Renal cortical epithelial cell (primary cell): Measurements from ENCODE around the gene CFAP54. TPM values are rescaled to one million over a fixed set of nuclear protein-coding genes. Genes with fewer than 3 reads are reported as not detected.
"Not testable (repeated sequence)": the region's sequence is repeated elsewhere in the genome, so short reads cannot be mapped to it uniquely, and the experiment has no call there.

Source experiments
- DNase-seq: peaks from one replicate; pipeline ENCODE4 v3.0.0-alpha.2; 2011; ENCODE audit warnings: low read depth
- total RNA-seq: library from RNA; depleted of rRNA; stranded (reverse); fragments of >200 nt; gene quantifications from 2 replicates; pipeline ENCODE4 v1.2.3, GENCODE V29; 2014

The CFAP54 gene
- total RNA-seq, 1 donor from 2014 or later: 11.3 TPM

DNA sequence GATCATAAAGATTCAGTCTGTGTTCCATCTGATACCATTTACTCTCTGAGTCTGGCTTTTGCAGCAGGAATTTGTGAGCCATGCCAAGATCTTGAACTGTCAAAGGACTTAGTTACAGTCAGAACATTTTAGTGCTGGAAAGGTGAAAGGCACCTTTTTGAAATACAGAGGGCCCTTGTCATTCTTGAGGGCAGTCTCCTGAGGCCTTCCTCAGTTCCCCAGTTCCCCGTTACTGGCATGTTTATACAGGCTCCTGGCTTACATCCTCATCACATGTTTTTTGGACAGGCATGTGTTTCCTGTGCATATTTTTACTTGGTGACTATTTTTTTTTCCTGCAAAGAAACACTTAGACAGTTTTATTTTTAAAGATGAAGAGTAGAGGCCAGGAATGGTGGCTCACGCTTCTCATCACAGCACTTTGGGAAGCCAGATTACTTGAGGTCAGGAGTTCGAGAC lies 21.0 kb downstream of the CFAP54 start:
- no peak for DNase-seq

DNA sequence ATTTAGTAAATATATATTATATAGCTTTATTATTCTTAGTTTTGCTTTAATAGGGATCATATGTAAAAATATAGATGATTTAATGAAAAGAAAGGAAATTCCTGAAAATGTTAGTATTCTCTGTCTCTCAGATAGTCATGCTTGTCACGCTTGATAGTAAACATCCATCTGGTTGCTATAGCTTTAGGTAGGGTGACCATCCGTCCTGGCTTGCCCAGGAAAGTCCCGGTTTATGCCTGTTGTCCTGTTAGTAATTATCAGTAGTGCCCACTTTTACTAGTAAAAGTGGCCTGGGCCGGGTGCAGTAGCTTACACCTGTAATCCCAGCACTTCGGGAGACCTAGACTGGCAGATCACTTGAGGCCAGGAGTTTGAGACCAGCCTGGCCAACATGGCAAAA lies 23.8 kb downstream of the CFAP54 start:
- DNase-seq: no peak

DNA sequence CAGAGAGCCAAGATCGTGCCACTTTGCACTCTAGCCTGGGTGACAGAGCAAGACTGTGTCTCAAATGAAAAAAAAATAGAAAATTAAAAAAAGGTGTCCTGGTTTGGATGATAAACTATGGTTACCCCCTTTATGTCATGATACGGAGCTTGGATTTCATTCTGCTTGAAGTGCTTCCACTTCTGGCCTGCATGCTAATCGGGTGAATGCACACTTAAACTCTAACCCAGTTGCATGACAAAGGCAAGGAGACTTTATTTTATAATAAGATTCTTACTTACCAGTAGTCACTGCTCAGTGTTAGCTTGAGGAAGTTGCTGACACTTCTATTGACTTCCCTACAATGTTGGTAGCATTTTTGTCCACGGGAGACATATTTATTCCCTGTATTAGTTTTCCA lies 24.3 kb downstream of the CFAP54 start:
- DNase-seq: peak; percentile 42

DNA sequence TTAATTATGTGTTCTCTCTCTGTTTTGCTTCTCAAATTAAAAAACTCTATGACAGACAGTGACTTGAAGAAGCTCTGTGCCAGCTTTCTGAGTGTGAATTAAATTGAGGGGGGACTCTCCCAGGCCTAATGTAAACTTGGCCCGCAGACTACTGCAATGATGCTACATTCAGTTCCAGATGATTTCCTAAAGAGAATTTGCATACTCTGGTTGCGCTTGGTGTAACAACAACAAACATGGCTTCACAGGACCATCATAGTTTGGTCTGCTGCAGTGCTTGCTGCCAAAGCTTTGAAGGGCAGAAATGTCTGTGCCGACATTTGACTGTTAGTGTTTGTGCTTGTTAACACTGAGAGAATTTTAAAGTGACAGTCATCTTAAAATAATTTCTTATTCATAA lies 25.0 kb downstream of the CFAP54 start:
- DNase-seq: peak; percentile 45

GRCh38 chr12:96516472-96517430 lies 27.4 kb downstream of the CFAP54 start:
- DNase-seq: peak; percentile 79

DNA sequence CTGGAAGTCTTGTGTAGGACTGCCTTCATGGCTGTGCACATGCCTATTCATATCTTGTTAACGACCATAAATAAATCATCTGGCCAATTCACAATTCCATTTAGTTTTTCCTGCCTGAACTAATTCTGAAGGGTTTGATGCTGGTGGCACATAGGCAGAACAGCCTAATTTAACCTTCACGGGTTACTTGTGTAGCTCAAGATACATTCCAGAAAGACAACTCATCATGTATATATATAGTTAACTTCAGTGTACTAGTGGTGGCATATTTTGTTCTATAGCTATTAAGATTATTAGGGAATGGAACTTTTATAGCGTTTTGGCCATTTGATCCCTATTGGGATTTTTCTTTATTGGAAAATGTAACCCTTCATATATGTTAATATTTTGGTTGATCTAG lies 31.4 kb downstream of the CFAP54 start:
- DNase-seq: no peak

GRCh38 chr12:96521895-96522682 lies 32.7 kb downstream of the CFAP54 start:
- no peak for DNase-seq

DNA sequence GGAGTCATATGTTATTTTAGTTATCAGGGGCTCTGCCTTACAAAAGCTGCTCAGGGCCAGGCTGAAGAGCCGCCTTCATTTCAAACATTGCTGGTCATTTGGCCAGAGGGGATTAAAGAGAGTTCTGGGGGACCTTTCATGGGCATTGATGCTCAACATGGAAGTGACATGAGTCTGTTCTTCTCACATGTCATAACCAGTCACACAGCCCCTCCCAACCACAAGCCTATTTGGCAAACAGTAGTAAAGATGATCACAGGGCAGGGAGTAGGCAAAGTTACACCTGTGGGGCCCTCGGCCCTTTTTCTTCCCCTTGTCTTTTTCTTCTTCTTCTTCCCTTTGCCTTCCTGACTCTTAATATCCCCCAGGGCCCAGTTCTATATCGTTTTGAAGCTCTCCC lies 33.3 kb downstream of the CFAP54 start:
- DNase-seq: no peak

- no peak for DNase-seq
These were observed 36.7 kb downstream of the CFAP54 start for GRCh38 chr12:96526110-96526509.

DNA sequence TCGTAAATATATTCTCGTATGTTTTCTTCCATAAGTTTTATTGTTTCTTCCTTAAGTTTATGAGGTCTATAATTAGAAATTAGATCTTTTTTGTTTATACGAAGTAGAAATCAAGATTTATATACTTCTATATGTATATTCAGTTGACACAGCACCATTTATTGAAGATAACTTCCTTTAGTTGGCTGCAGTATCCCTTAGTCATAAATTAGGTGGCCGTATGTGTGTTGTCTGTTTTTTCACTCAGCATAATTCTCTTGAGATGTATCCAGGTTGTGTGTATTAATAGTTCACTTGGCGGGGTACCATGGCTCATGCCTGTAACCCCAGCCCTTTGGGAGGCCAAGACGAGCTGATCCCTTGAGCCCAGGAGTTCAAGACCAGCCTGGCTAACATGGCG lies 40.5 kb downstream of the CFAP54 start:
- DNase-seq: no peak

- DNase-seq: no peak
These were observed 45.0 kb downstream of the CFAP54 start for GRCh38 chr12:96534339-96534738.

GRCh38 chr12:96548384-96548783 lies 59.0 kb downstream of the CFAP54 start:
- DNase-seq: no peak

- DNase-seq: no peak
These were observed 60.0 kb downstream of the CFAP54 start for GRCh38 chr12:96549341-96549740.

DNA sequence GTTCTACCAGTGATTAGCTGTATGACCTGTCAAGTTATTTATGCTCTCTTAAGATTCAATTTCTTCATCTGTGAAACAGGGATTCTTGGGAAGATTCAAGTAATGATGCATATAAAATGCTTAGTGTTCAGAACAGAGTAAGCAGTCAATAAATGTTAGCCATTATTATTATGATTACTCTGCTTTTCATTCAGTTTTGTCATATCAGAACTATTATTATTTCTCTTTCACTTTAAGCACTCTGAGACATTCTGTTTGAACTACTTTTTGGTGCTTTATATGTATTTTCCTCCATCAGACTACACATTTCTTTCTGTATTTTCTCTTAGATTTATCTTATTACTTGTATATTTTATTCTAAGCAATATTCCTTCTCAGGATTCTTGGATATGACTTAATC lies 81.2 kb downstream of the CFAP54 start:
- no peak for DNase-seq

DNA sequence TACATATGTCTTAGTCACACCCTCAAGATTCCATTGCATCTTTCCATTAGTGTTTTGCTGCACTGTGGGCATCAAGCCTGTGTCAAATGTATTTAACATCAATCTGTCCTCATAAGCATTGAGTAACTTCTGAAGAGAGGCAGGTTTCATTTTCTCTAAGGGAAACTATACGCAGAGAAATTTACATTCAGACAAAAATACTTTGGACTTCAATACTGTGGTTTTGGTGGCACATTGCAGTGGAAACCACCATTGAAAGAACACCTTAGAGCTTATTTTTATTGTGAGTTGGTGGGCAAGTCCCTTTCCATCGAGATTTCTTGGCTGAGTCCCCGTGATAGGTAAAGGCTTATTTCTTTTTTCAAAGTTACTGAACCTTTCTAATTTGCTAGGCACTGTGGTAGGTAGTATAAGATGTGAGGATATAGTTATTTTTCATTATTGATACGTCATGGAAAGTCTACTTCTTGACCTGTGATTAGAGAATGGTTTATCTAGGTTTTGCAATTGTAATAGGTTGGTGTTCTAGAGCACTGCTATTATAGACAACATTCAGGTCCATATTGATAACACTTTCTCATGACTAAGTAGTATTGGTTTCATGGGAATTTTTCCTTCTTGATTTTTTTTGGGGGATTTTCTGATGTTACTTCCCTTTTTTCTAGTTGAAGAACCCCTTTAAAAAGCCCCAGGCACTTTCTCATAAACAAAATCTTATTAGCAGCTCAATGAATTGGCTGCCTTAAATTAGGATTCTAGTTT lies 81.9 kb downstream of the CFAP54 start:
- no peak for DNase-seq

- DNase-seq: peak; percentile 61
These were observed 89.2 kb downstream of the CFAP54 start for GRCh38 chr12:96578526-96579125.

DNA sequence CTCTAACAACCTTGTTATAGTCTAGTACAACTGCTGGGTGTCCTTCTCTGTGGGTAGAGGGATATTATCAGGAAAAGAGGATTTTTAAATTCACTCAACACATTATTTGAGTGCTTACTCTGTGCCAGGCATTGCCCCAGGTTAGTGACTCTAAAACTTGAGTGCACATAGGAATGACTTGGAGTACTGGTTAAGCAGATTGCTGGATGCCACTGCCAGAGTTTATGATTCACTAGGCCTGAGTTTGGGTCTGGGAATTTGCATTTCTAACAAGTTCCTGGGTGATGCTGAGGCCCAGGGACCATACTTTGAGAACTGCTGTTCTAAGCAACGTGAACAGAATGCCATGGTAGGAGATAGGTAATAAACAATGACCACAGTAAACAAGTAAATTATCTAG lies 96.6 kb downstream of the CFAP54 start:
- DNase-seq: peak; percentile 53

GRCh38 chr12:96587691-96588090 lies 98.3 kb downstream of the CFAP54 start:
- peak; percentile 33 for DNase-seq

GRCh38 chr12:96590970-96591369 lies 101.6 kb downstream of the CFAP54 start:
- DNase-seq: no peak

DNA sequence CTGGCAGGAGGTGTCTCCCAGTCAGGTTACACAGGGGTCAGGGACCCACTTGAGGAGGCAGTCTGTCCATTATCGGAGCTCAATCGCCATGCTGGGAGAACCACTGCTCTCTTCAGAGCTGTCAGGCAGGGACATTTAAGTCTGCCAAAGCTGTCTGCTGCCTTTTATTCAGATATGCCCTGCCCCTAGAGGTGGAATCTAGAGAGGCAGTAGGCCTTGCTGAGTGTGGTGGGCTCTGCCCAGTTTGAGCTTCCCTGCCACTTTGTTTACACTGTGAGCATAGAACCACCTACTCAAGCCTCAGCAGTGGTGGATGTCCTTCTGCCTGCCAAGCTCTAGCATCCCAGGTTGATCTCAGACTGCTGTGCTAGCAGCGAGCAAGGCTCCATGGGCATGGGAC lies 115.0 kb downstream of the CFAP54 start:
- not testable (repeated sequence) for DNase-seq

GRCh38 chr12:96605684-96606083 lies 116.3 kb downstream of the CFAP54 start:
- no peak for DNase-seq

DNA sequence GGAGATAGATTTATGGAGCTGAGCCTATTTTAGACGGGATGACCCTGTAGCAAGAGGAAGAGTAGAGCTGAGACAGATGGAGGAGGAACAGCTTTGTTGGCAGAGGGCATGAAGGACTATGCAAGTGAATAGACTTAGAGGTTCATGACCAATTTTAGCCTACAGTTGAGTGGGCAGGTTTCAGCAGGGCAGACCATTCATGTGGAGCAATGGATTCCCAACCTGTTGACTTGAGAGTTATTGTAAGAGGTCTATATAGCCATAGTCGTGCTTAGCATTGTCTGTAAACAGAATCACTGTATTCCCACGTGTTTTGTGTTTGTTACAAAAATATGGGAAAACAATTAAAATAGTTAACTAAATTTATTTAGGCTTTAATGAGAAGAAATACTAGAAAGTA lies 116.8 kb downstream of the CFAP54 start:
- no peak for DNase-seq
